Activated naive CD8-positive, alpha-beta T cell treated with anti-CD3 and anti-CD28 coated beads, Interleukin-2, amount 10 ng/mL, durations not matched to agents 7 days and 5 days (primary cell): ENCODE data around the gene RALGAPA1. TPM values are rescaled to one million over a fixed set of nuclear protein-coding genes. Genes with fewer than 3 reads are reported as not detected.
"Not testable (repeated sequence)": the region's sequence is repeated elsewhere in the genome, so short reads cannot be mapped to it uniquely, and the experiment has no call there.

ENCODE experiments used
- ATAC-seq: fragments of 150-1000 bp; cut with Tn5 transposase; one replicate; pipeline ENCODE4 v1.10.0; 2021; ENCODE audit warnings: low read depth, moderate library complexity
- POLR2A ChIA-PET: fragments of 350-600 bp; sonication (Branson Sonifier 250); formaldehyde crosslinking; loops from one replicate; lab custom pipeline; 2021; ENCODE audit warnings: antibody characterized with exemption; lab: Charles Lee
- DNase-seq: peaks from one replicate; pipeline ENCODE4 v3.0.0; 2021
- H3K27ac Mint-ChIP-seq: one replicate; pipeline ENCODE4 v1.8.0; 2022; ENCODE audit warnings: mild to moderate bottlenecking, mixed read lengths
- H3K27me3 Mint-ChIP-seq: one replicate; pipeline ENCODE4 v1.8.0; 2022; ENCODE audit warnings: mild to moderate bottlenecking, moderate library complexity, mixed read lengths
- H3K36me3 Mint-ChIP-seq: one replicate; pipeline ENCODE4 v1.8.0; 2021; ENCODE audit warnings: mild to moderate bottlenecking, mixed read lengths
- H3K4me1 Mint-ChIP-seq: one replicate; pipeline ENCODE4 v1.8.0; 2021; ENCODE audit warnings: mixed read lengths
- H3K4me3 Mint-ChIP-seq: one replicate; pipeline ENCODE4 v1.8.0; 2022; ENCODE audit warnings: mild to moderate bottlenecking, moderate library complexity, mixed read lengths
- H3K9me3 Mint-ChIP-seq: one replicate; pipeline ENCODE4 v1.8.0; 2021; ENCODE audit warnings: mixed read lengths
- total RNA-seq, 2 experiments: library from RNA; stranded (reverse); gene quantifications; one replicate each; pipeline ENCODE4 v1.2.3, GENCODE V29; 2021

The RALGAPA1 gene
- total RNA-seq, 2 experiments from 2014 or later, result 49.7 to 50.1 TPM

DNA sequence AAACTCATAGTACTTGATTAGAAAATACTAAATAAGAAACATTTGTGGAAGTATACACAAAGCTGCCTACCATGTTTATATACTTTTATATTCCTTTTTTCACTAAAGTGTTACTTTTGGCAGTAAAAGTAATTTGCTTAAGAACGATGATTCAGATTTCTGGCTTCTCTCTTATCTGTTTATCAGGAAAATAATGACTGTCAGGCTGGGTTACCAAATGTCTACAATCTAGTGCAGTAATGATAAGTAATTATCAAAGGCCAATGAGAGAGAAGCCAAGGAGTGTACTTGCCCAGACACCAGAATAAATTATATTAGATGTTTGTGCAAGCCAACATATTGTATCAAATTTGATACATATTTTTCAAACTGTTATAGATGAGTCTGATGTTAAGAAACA, 113.4 kb downstream of the RALGAPA1 start:
- ATAC-seq (no peak), DNase-seq (no peak)
- H3K4me3 Mint-ChIP-seq, result no peak overlapping the region
- H3K4me1 Mint-ChIP-seq, result peaks cover 6% of the 10 kb centered on the region
- no peak overlapping the region for H3K27ac Mint-ChIP-seq
- H3K27me3 Mint-ChIP-seq, result no peaks in the 10 kb centered on the region
- H3K36me3 Mint-ChIP-seq, result no peaks in the 10 kb centered on the region
- no peaks in the 10 kb centered on the region for H3K9me3 Mint-ChIP-seq
- POLR2A ChIA-PET, result no interaction called here

DNA sequence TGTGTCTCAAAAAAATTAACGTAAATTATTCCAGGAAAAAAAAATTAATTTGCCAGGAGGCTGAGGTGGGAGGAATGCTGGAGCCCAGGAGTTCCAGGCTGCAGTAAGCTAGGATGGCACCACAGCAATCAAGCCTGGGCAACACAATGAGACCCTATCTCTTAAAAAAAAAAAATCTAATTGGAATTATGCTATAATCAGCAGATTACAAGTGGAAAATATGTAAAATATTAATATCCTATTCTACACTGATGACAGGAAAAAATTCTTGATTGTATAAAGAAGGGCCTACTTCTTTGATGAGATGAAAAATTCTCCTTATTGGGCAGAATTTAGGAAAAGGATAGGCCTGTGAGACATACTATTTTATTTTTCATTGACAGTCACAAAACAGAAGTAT, 114.0 kb downstream of the RALGAPA1 start:
- ATAC-seq, result no peak
- Mint-ChIP-seq H3K4me3 (no peak overlapping the region), H3K27ac (no peak overlapping the region), H3K27me3 (no peaks in the 10 kb centered on the region), H3K9me3 (no peaks in the 10 kb centered on the region), H3K4me1 (peaks cover 6% of the 10 kb centered on the region), H3K36me3 (no peaks in the 10 kb centered on the region)
- DNase-seq, result no peak
- POLR2A ChIA-PET, result no interaction called here

DNA sequence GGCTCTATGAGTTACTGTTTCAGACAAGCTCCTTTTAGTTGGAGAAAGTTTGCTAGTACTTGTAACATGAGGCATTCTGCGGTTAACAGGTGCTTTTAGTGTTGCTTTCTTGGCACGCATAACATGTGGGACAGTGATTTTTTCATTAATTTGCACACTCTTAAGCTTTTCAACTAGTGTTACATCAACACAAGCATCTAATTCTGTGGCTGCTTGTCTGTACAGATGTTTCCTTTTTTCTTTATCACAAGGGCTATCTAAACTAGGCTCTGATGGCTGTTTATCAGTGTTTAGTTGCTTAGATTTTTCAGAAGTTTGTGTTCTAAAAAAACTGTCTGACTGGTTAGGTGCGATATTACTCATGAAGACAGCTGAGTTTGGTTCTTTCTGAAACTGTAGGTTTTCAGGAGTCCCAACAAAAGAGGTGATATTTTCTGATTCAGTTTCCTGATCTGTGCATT, 120.1 kb downstream of the RALGAPA1 start:
- H3K4me1 Mint-ChIP-seq, result no peaks in the 10 kb centered on the region
- no peaks in the 10 kb centered on the region for H3K36me3 Mint-ChIP-seq
- H3K9me3 Mint-ChIP-seq, result no peaks in the 10 kb centered on the region
- no peak overlapping the region for H3K4me3 Mint-ChIP-seq
- POLR2A ChIA-PET, result no interaction called here
- no peaks in the 10 kb centered on the region for H3K27me3 Mint-ChIP-seq
- ATAC-seq (peak; percentile 22), DNase-seq (no peak)
- H3K27ac Mint-ChIP-seq, result no peak overlapping the region

DNA sequence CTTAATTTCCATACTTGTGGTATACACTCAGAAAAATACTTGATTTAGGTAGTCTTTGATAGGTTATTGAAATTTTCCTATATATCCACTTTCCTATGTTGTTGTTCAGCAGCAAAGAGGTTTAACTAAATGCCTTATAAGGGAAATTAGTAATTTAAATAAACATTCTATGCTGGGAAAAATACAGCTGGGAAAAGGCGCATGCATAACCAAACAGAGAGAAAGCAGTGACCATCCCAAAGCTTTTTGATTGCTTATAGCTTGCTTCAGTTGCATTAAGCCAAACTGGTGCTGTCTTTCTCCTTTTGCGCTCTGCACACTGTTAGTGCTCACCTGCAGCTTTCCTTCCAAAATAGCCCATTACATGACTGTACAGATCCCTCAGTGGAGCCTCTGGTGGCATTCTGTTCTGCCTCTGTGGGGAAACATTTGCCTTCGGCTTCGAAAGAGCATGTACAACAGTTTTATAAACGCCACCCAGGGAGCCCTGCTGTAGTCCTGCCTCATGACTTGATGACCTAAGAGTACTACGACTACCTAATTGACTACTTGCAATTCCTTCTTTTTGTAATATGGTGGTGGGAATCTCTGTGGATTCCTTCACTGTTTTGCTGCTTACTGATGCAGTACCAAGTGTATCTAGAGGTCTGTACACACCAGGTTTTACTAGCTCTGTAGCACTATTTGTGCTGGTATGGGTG, 120.8 kb downstream of the RALGAPA1 start:
- no peak for ATAC-seq
- no peak for DNase-seq
- H3K9me3 Mint-ChIP-seq, result no peaks in the 10 kb centered on the region
- no peak overlapping the region for H3K27ac Mint-ChIP-seq
- H3K4me1 Mint-ChIP-seq, result no peaks in the 10 kb centered on the region
- no peaks in the 10 kb centered on the region for H3K36me3 Mint-ChIP-seq
- POLR2A ChIA-PET, result interaction anchor here (0.5 kb wide), 1 partner anchor 124 kb away, joined by 6 read pairs; no protein-coding TSS in a partner anchor
- no peaks in the 10 kb centered on the region for H3K27me3 Mint-ChIP-seq
- H3K4me3 Mint-ChIP-seq, result no peak overlapping the region

DNA sequence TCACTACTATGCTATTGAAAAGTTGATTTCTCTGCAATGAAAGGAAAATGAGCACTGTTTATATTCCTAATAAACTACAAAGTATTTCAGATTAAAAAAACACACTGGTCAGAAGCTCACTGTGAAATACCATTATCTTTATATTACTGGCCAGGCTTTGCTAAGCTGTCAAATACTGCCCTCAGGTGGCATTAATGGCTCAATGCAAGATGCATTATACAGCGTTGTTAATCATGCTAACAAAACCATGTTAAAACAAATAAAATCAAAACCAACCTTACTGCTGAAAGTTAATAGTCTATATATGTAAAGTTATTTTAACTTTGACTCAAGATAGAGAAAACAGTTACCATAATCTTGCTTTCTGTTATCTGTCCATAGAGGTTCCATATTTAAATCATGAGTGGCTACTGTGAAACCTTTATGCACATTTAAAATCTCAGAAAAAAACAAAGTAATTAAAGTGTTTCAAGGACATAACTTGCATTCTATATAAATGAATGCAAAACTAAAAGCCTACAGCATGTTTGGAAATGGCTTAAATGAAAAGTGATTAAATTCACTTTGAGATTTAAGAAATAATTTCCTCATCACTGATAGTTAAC, 121.7 kb downstream of the RALGAPA1 start:
- no peak overlapping the region for H3K27ac Mint-ChIP-seq
- no peaks in the 10 kb centered on the region for H3K4me1 Mint-ChIP-seq
- ATAC-seq, result no peak
- H3K27me3 Mint-ChIP-seq, result no peaks in the 10 kb centered on the region
- no peaks in the 10 kb centered on the region for H3K9me3 Mint-ChIP-seq
- H3K36me3 Mint-ChIP-seq, result peaks cover under 1% of the 10 kb centered on the region
- POLR2A ChIA-PET, result no interaction called here
- no peak for DNase-seq
- no peak overlapping the region for H3K4me3 Mint-ChIP-seq

DNA sequence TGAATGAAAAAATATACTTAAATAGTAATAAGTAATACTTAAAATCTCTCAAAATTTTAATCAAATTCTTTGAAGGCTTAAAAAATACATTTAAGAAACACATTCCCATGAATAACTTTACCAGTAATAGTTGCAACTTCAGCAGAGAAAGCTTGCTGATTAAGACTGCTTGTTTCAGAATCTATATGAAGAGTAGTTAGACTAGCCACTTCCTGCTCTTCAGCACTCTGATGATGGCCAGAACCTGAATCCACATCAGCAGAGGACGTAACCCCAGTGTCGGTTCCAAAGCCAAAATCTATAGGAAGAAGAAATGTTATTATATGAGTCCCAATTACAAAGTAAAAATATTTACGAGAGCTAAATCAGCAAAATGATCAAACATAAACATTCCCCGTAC, 125.4 kb downstream of the RALGAPA1 start:
- POLR2A ChIA-PET, result not testable (repeated sequence)

DNA sequence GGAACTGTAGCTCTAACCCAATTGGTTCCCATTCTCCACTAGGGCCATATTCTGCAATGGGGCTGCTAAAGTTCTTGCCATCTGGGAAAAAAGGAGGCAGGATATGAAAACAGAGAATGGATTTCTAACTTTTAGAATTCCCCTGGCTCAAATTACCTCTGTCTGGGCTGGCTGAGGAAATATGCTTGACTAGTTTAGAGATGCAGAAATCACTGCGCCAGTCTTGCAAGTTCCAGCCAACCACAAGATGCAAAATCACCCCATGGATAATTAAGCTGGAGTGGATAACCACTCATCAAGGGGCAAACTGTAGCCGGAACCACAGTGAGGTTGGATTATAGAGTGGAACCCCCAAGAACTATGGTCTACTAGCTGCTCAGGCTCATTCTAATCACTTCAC, 126.3 kb downstream of the RALGAPA1 start:
- Mint-ChIP-seq H3K9me3 (no peaks in the 10 kb centered on the region), H3K27me3 (no peaks in the 10 kb centered on the region), H3K36me3 (peaks cover 4% of the 10 kb centered on the region), H3K4me3 (no peak overlapping the region), H3K4me1 (no peaks in the 10 kb centered on the region), H3K27ac (no peak overlapping the region)
- no peak for DNase-seq
- ATAC-seq, result no peak
- POLR2A ChIA-PET, result no interaction called here

More for the DNA sequence above, 125.4 kb downstream of the RALGAPA1 start:
- DNase-seq, H3K27ac Mint-ChIP-seq, H3K36me3 Mint-ChIP-seq, H3K9me3 Mint-ChIP-seq, H3K27me3 Mint-ChIP-seq, H3K4me1 Mint-ChIP-seq, H3K4me3 Mint-ChIP-seq, ATAC-seq: not testable (repeated sequence)

DNA sequence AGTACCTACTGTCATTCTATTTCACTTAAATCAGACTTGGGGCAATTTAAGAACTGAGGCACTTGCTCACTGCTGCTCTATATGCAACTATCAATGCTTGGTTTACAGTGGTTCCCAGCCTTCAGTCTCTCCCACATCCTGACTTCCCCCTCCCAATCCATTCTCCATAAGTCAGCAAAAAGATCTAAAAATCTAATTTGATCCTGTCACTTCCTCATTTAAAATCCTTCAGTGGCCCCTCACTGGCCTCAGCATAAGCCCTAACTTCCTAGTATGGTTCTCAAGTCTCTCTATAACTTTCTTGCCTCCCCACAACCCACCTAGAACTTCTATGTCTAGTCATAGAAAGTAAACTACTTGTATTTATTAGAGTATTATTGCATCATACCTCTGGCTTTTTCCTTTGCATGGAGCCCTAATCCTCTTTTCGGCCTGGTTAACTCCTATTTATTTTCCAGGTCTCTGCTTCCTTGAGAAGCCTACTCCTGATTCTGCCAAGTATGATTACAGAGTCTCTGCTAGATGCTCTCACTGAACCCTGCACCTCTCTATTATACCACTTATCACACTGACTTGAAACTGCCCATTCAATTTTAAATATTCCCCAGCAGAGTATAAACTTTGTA, 130.6 kb downstream of the RALGAPA1 start:
- no peak for DNase-seq
- Mint-ChIP-seq H3K27ac (no peak overlapping the region), H3K4me3 (no peak overlapping the region), H3K36me3 (peaks cover 4% of the 10 kb centered on the region), H3K9me3 (no peaks in the 10 kb centered on the region), H3K27me3 (no peaks in the 10 kb centered on the region), H3K4me1 (no peaks in the 10 kb centered on the region)
- no peak for ATAC-seq
- POLR2A ChIA-PET, result no interaction called here

DNA sequence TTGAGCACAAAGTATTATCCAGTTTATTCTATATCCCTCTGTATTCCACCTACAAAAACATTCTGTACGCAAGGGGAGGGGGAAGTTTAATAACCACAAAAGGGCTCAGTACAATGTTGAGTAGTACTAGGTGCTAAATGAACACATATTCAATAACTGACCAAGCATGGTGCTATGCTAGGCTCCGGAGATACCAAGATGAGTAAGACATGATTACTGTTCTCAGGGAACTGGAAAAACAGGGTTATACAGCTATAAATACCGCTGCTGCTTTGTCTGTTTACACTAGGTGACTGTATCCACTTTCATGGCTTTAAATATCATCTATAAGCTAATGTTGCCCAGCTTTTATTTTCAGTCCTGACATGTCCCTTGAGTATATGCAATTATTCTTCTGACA, 139.3 kb downstream of the RALGAPA1 start:
- POLR2A ChIA-PET, result no interaction called here
- no peak for ATAC-seq
- no peak for DNase-seq
- Mint-ChIP-seq H3K4me1 (no peaks in the 10 kb centered on the region), H3K9me3 (no peaks in the 10 kb centered on the region), H3K27me3 (no peaks in the 10 kb centered on the region), H3K4me3 (no peak overlapping the region), H3K27ac (no peak overlapping the region), H3K36me3 (peaks cover 9% of the 10 kb centered on the region)

DNA sequence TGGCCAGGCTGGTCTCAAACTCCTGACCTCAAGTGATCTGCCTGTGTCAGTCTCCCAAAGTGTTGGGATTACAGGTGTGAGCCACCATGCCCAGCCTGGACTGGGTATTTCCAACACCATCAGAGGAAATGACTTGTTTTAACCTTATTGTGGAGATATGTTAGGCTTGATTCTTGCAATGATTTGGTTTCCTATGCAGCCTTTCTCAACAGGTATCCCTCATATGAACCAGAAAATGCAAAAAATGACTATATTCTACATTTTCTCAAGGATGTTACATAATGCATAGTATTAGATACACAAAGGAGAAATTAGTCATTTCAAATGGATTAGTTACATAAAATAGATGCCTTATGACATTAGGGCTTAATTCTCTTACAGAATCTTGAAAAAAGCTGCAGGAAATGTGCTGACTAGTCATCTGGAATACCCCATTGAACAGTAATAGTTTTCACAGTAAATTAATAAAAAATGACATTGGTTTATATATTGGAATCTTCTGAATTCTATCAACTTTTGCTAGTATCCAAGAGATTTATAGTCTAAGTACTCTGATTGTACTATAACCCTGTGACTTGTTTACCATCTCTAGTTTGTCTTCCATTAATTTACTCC, 142.6 kb downstream of the RALGAPA1 start:
- ATAC-seq, result no peak
- H3K27me3 Mint-ChIP-seq, result no peaks in the 10 kb centered on the region
- no peak overlapping the region for H3K4me3 Mint-ChIP-seq
- H3K4me1 Mint-ChIP-seq, result no peaks in the 10 kb centered on the region
- DNase-seq, result no peak
- H3K9me3 Mint-ChIP-seq, result no peaks in the 10 kb centered on the region
- no peak overlapping the region for H3K27ac Mint-ChIP-seq
- H3K36me3 Mint-ChIP-seq, result peaks cover 18% of the 10 kb centered on the region
- POLR2A ChIA-PET, result no interaction called here

DNA sequence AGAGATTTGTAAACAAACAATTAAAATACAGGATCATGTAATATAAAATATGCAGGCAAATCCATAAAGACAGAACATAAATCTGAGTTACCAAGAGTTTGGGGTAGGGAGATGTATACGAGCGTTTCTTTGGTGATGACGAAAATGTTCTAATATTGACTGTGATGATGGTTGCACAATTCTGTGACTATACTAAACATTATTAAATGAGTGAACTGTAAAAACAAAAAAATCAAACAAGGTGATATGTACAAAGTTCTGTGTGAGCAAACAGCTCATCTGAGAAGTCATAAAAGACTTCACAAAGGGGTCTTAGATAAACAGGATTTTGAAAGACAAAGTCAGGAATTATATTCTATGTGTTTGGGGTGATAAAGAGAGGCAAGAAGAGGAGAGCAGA, 147.2 kb downstream of the RALGAPA1 start:
- Mint-ChIP-seq H3K27ac (no peak overlapping the region), H3K36me3 (peaks cover 17% of the 10 kb centered on the region), H3K27me3 (no peaks in the 10 kb centered on the region), H3K4me3 (no peak overlapping the region), H3K4me1 (no peaks in the 10 kb centered on the region), H3K9me3 (no peaks in the 10 kb centered on the region)
- POLR2A ChIA-PET, result no interaction called here
- ATAC-seq (no peak), DNase-seq (no peak)

DNA sequence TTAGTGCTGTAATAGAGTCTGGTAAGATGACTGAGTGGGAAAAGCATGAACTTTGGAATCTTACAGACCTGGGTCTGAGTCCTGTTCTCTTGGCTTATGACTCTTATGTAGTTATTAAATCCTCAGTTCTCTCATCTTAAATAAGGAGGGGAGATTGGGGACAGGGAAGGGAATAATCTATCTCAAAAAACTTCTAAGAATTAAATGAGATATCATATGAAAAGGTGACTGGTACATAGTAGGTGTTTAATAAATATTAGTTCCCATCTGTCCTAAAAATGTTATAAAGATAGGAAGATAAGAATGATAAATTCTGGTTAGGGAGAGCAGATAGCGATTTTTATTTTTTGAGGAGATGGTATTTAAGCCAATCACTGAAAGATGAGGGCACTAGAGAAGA, 156.1 kb downstream of the RALGAPA1 start:
- ATAC-seq, result no peak
- Mint-ChIP-seq H3K9me3 (no peaks in the 10 kb centered on the region), H3K27me3 (no peaks in the 10 kb centered on the region), H3K4me3 (no peak overlapping the region), H3K27ac (no peak overlapping the region), H3K4me1 (peaks cover 2% of the 10 kb centered on the region), H3K36me3 (peaks cover 6% of the 10 kb centered on the region)
- POLR2A ChIA-PET, result no interaction called here
- no peak for DNase-seq

DNA sequence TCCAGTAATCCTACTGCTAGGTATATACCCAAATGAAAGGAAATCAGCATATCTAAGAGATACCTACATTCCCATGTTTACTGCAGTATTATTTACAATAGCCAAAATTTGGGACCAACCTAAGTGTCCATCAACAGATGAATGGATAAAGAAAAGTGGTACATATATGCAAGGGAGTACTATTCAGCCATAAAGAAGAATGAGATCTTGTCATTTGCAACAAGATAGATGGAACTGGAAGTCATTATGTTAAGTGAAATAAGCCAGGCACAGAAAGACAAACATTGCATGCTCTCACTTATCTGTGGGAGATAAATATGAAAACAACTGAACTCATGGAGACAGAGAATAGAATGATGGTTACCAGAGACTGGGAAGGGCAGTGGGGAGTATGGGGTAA, 165.6 kb downstream of the RALGAPA1 start:
- POLR2A ChIA-PET, result no interaction called here
- Mint-ChIP-seq H3K27ac (no peak overlapping the region), H3K36me3 (peaks cover 45% of the 10 kb centered on the region)

More for the DNA sequence above, 165.6 kb downstream of the RALGAPA1 start:
- H3K4me1 Mint-ChIP-seq, result no peaks in the 10 kb centered on the region
- peaks cover 17% of the 10 kb centered on the region for H3K9me3 Mint-ChIP-seq
- DNase-seq (no peak), ATAC-seq (no peak)
- no peak overlapping the region for H3K4me3 Mint-ChIP-seq
- no peaks in the 10 kb centered on the region for H3K27me3 Mint-ChIP-seq
